SW480 (cell line): ENCODE data around the gene HTR7.
"Not testable (repeated sequence)": the region's sequence is repeated elsewhere in the genome, so short reads cannot be mapped to it uniquely, and the experiment has no call there.

Experiments
- DNase-seq: peaks from one replicate; pipeline ENCODE4 v3.0.0-alpha.2; 2016; ENCODE audit warnings: low spot score

HTR7 gene

DNA sequence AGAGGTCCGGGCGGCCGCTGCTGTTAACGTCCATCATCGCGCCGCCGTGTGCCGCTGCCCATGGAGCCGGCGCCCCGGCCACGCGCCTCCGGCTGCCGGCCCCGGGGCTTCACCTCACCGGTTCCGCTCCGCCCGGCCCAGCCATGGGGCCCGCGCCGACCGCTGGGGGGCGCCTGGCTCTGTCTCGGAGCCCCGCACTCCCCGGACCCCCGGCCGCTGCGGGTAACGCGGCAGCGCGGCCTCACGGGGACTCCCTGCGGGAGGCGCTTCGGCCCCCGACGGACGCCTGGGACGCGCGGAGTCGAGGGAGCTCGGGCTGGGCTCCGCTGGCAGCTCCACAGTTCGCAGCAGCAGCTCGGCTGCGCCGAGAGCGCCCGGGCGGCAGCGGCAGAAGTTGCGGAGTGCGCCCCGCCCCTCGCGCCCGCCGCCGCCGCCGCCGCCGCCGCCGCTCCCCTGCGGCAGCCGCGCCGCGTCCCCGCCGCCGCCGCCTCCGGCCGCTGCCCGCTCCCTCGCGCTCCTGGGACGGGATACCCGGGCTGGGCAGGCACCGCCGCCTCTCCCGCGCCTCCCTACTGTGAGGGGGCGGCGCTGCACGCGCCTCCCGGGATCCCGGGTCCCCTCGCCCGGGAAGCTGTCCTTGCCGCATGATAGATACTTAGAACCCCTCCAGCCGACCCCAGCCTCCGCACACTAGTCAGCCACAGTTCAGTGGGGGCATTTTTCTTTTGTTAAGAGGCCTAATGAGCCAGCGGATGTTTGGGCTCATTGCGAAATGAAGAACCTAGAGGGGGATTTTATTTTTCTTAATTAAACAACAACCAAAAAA is at the start of gene HTR7:
HTR7 (minus strand) TSS at position 405 of the 826 bp plus-strand sequence; CDS start at position 37, 368 bp downstream.
- DNase-seq: peak; percentile 37

- no peak for DNase-seq
These were observed 48.8 kb upstream of the HTR7 start for GRCh38 chr10:90906596-90906995.

DNA sequence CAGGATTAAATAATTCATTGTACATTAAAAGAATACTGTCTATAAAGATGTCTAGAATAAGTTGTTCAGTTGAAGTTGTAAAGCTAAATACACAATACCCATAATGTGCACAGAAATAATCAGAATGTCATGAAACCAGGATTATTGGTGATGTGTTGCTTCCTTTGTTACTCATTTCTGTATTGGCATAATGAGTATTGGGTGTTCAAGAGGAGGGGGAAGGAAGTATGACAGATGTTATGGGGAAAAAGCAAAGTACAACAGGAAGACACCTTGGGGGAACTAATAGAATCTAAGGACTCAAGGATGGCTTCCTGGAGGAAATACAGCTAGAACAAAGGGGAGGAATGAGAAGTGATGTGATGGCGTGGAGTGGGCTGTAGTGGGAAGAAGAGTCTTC is 48.1 kb upstream of the HTR7 start:
- no peak for DNase-seq

DNA sequence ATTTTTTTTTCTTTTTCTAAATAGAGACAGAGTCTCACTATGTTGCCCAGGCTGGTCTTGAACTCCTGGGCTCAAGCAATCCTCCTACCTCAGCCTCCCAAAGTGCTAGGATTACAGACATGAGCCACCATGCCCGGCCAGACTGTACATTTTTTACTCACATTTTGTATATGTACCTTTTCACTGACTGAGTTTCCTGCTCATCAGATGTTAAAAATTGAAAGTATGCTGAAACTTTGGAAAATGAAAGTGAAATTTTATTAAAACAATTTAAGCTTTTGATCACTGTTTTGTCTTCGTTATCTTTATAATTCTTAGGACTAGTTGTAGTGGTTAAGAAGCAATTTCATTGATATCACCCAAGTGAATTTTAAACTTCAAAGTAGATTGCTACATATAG is 39.1 kb upstream of the HTR7 start:
- DNase-seq: not testable (repeated sequence)

- DNase-seq: no peak
These were observed 35.4 kb upstream of the HTR7 start for GRCh38 chr10:90893190-90893589.

- DNase-seq: no peak
These were observed 32.5 kb upstream of the HTR7 start for GRCh38 chr10:90890347-90890746.

DNA sequence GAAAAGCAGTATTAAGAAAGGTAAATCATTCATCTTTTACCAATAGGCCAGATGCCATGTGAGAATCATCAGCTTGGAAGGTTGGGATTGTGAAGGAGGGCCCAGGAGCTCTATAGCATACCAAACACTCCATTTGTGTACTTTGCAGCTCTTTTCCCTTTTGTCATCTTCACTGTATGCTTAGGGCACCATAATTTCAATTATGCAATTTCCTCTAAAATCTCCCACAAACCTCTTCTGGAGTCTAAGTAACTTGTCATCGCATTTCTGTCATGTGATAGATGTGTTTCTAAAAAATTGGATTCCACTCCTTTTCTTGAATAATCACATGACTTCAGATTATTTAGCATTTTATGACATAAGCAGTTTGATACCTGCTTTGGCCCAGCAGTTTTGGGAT is 31.8 kb upstream of the HTR7 start:
- no peak for DNase-seq

- DNase-seq: no peak
These were observed 30.5 kb upstream of the HTR7 start for GRCh38 chr10:90888387-90888786.

- no peak for DNase-seq
These were observed 29.7 kb upstream of the HTR7 start for GRCh38 chr10:90887555-90887954.

- no peak for DNase-seq
These were observed 27.3 kb upstream of the HTR7 start for GRCh38 chr10:90885176-90885575.

DNA sequence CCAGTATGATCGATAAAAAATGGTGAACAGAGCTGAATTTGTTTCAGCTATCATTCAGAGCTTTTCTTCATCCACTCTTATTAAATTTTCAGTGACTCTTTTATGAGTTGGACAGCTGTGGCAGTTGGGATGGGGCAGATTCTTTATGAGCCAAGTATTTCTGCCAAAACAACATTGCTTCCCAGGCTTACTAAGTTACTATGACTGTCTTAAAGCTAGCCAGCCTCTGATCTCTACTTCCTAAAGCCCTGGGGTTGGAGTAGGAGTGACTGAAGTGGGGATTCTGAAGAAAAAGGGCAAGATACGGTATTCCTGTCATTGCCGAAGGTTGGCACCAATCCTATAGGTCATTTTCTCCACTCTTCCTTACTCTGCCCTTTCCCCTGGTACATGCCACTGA is 26.6 kb upstream of the HTR7 start:
- DNase-seq: no peak

DNA sequence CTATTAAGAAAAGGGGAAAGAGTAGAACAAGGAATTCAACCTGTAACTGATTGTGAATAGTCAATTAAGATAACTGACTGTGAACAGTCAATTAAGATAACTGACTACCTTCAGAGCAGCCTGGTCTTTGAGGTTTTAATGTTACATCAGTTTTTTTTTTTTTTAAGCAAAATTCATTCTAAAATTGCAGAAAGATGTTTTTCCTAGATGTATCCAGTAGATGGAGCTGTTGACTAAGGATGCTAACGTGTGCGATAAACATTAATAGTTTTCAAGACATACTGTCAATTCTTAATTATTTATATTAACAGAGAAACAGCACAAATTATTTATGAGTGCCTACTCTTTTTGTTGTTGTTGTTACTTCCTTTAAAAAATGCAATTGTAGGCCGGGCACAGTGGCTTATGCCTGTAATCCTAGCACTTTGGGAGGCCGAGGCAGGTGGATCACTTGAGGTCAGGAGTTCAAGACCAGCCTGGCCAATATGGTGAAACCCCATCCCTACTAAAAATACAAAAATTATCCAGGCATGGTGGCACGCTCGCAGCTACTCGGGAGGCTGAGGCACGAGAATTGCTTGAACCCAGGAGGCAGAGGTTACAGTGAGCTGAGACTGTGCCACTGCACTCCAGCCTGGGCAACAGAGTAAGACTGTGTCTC is 22.4 kb upstream of the HTR7 start:
- DNase-seq: peak; percentile 21

GRCh38 chr10:90879062-90879461 is 21.2 kb upstream of the HTR7 start:
- no peak for DNase-seq

GRCh38 chr10:90872648-90873020 is 14.8 kb upstream of the HTR7 start:
- DNase-seq: no peak

GRCh38 chr10:90871766-90872647 is 14.2 kb upstream of the HTR7 start, which contains the start of gene RPP30:
Gene RPP30 (plus strand): TSS chr10:90871974. CDS start chr10:90871987, 13 bp downstream.
- peak; percentile 81 for DNase-seq

DNA sequence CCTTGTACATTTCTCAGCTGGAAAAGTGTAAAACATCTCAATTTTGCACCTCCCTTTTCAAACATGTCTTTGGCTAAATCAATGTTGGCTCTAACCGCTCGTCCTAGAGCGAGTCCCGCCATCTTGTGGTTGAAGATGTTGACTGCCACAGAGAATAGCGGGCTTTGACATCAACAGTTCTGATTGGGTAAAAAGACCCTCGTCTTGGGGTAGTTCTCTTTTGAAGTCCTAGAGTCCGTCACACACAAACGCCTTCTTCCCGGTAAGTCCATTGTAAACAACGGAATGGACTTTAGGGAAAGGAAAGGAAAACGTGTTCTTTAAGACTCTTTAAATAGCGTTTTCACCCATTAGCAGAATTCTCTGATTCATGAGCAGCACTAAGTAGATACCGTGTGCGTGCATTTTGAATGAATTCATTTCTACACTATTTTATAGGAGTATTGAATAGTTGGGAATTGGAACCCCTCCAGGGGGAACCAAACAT is 13.5 kb upstream of the HTR7 start:
- peak; percentile 72 for DNase-seq

GRCh38 chr10:90866050-90866598 is 8.3 kb upstream of the HTR7 start:
- no peak for DNase-seq

- DNase-seq: no peak
These were observed 7.6 kb upstream of the HTR7 start for GRCh38 chr10:90865401-90865800.

- DNase-seq: peak; percentile 30
These were observed 5.2 kb upstream of the HTR7 start for GRCh38 chr10:90862908-90863514.

- no peak for DNase-seq
These were observed 3.0 kb upstream of the HTR7 start for GRCh38 chr10:90860790-90861189.

DNA sequence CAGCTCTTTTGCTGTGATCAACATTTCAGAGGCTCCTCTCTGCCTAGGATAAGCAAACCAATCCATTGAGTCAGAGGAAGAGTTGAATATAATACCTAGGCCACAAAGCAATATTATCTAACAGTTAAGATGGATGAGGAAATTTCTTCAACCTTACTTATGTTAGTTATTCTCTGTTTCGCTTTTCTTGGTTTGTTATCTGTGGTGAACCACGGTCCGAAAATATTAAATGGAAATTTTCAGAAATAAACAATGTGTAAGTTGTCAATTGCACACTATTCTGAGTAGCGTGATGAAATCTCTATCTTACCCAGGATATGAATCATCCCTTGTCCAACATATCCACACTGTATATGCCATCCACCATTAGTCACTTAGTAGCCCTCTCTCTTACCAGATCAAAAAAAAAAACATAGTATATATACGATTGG is 1.5 kb upstream of the HTR7 start:
- DNase-seq: peak; percentile 66
